Esophagus squamous epithelium (tissue), 5 donors: ENCODE data around the gene COL16A1. TPM values are rescaled to one million over a fixed set of nuclear protein-coding genes. Genes with fewer than 3 reads are reported as not detected.

ENCODE experiments used
- DNase-seq: peaks from one replicate; lab custom pipeline; 2025; lab: John Stamatoyannopoulos, UW
- H3K27ac ChIP-seq, 4 donors: fragments of 200-600 bp; sonication (generic); one replicate each; pipeline ENCODE4 v1.5.1; 2016 to 2019; ENCODE audit warnings: mild to moderate bottlenecking in 1 of 4
- H3K27me3 ChIP-seq, 4 donors: fragments of 200-600 bp; sonication (generic); 1 replicate in 3 of 4; 2 replicates in 1 of 4; pipeline versions ENCODE4 v1.5.1 to v1.6.0; 2017 to 2021; ENCODE audit warnings: antibody characterized with exemption in 1 of 4
- H3K36me3 ChIP-seq, 3 donors: fragments of 200-600 bp; sonication (generic); one replicate each; pipeline ENCODE4 v1.5.1; 2016 to 2019
- H3K4me1 ChIP-seq, 3 donors: fragments of 200-600 bp; sonication (generic); one replicate each; pipeline ENCODE4 v1.5.1; 2017 to 2019
- H3K4me3 ChIP-seq, 4 donors: fragments of 200-600 bp; sonication (generic); 1 replicate in 3 of 4; 2 replicates in 1 of 4; pipeline ENCODE4 v1.5.1; 2016 to 2019; ENCODE audit warnings: mild to moderate bottlenecking in 2 of 4, moderate library complexity in 1 of 4
- H3K9me3 ChIP-seq, 3 donors: fragments of 200-600 bp; sonication (generic); one replicate each; pipeline ENCODE4 v1.5.1; 2016 to 2019
- POLR2A ChIP-seq, 4 donors: fragments of 450-650 bp; IDR thresholded peaks; one replicate each; pipeline ENCODE4 v1.6.1; 2017; ENCODE audit warnings: antibody characterized with exemption in 4 of 4, mild to moderate bottlenecking in 4 of 4, moderate library complexity in 3 of 4
- WGBS, 2 donors: methylation state at CpG; one replicate each; pipeline ENCODE4 v1.1.5; 2018; 5-methylcytosine and 5-hydroxymethylcytosine counted together
- intact Hi-C: fragments of 100-400 bp; cut with DNase I; formaldehyde crosslinking; loops from one replicate; pipeline ENCODE4 v1.15.0; 2022
- total RNA-seq, 4 donors: library from RNA; depleted of rRNA; stranded (reverse); fragments of >200 nt; gene quantifications; one replicate each; pipeline ENCODE4 v1.1.0, GENCODE V29; 2016
- TF ChIP-seq, protein P1 (sequence below), 6 experiments: fragments of 450-650 bp in 4 of 6; fragments of 200-600 bp in 2 of 6; sonication (generic) in 2 of 6; IDR thresholded peaks; one replicate each; pipeline ENCODE4 v1.5.1; 2016 to 2019; ENCODE audit warnings: antibody characterized with exemption in 6 of 6, mild to moderate bottlenecking in 4 of 6, moderate library complexity in 4 of 6
- donor health status: DM: yes; HTN: yes; CAD: no.

COL16A1 gene
- total RNA-seq, 4 donors from 2014 or later: 8.8 to 35.5 (median 16.4) TPM

DNA sequence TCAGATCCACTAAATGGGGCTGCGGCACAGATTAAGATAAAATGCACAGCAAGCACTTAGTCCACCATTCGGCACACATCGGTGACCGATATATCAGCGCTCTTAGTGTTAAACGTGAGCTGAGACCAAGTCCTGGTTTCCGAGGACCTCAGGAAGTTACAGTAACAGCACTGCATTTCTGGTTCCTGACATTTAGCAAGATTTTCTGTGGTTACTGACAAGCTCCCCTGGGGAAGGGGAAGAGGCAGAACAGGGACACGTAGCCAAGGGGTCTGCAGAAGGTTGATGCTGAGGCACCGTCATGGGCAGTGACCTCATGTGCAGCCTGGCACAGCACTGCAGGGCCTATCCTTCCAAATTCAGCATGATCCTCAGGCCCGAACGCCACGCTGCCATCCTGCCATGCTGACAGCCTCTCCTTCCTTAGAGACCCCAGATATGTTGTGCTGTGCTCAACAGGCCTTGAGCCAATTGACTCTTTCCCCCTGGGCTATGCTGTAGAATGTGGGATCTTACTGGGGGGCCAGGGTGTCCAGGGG, 45.8 kb downstream of the COL16A1 start:
- DNase-seq: no peak
- intact Hi-C loops: no loop called here
- H3K27me3 ChIP-seq: no peaks in the 10 kb centered on the region
- H3K27ac ChIP-seq: no peak overlapping the region
- no peak overlapping the region for H3K4me3 ChIP-seq
- no peak for TF ChIP-seq POLR2A (IDR thresholded peaks at IDR 0.05)
- TF ChIP-seq, protein P1, sequence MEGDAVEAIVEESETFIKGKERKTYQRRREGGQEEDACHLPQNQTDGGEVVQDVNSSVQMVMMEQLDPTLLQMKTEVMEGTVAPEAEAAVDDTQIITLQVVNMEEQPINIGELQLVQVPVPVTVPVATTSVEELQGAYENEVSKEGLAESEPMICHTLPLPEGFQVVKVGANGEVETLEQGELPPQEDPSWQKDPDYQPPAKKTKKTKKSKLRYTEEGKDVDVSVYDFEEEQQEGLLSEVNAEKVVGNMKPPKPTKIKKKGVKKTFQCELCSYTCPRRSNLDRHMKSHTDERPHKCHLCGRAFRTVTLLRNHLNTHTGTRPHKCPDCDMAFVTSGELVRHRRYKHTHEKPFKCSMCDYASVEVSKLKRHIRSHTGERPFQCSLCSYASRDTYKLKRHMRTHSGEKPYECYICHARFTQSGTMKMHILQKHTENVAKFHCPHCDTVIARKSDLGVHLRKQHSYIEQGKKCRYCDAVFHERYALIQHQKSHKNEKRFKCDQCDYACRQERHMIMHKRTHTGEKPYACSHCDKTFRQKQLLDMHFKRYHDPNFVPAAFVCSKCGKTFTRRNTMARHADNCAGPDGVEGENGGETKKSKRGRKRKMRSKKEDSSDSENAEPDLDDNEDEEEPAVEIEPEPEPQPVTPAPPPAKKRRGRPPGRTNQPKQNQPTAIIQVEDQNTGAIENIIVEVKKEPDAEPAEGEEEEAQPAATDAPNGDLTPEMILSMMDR (IDR thresholded peaks at IDR 0.05): no peak
- H3K36me3 ChIP-seq: peaks cover 0 to 54% (median 0%) of the 10 kb centered on the region in 3 donors
- WGBS, 2 donors: 79 to 87% methylated on average over 5 to 8 of the region's 12 CpGs
- H3K4me1 ChIP-seq: no peaks in the 10 kb centered on the region
- no peaks in the 10 kb centered on the region for H3K9me3 ChIP-seq

DNA sequence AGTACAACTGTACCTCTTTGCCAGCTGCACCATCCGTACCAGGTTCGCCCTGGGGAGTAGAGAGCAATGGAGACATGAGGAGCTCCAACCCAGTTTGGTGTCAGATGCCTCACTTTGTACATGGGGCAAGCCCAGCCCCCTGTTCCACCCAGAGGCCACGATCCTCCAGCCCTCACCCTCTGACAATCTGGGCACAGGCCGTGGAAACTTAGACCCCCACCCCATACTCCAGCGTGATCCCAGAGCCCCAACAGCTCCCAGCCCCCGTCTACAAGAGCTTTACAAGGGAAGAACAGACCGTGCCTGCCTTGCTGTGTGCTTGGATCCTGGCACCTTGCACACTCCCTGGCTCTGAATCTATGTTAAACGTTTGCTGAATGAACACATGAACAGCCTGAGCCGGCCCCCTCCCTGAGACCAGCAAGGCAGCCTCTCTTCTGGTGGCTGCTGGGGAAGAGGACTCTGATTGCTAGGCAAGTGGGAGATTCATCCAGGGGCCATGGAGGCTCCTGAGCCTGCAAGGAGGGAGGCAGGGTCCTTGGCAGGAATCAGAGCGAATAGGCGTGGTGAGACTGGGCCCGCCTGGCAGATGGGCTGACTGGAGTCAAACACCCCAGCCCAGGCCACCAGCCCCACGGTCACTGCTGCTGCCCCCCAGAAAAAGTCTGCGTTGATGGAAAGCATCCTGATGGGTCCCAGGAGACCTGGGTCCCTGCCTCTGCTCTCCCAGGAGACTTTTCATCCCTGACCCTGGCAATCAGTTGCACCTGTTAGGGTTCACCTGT, 46.6 kb downstream of the COL16A1 start:
- intact Hi-C loops: no loop called here
- TF ChIP-seq, protein P1 (IDR thresholded peaks at IDR 0.05): no peak
- Histone ChIP-seq H3K27ac (no peak overlapping the region), H3K36me3 (peaks cover 0 to 61% (median 0%) of the 10 kb centered on the region in 3 donors), H3K27me3 (no peaks in the 10 kb centered on the region), H3K4me3 (no peak overlapping the region), H3K4me1 (no peaks in the 10 kb centered on the region), H3K9me3 (no peaks in the 10 kb centered on the region)
- DNase-seq: no peak
- WGBS, 2 donors: 82 to 87% methylated on average over 3 to 9 of the region's 14 CpGs

DNA sequence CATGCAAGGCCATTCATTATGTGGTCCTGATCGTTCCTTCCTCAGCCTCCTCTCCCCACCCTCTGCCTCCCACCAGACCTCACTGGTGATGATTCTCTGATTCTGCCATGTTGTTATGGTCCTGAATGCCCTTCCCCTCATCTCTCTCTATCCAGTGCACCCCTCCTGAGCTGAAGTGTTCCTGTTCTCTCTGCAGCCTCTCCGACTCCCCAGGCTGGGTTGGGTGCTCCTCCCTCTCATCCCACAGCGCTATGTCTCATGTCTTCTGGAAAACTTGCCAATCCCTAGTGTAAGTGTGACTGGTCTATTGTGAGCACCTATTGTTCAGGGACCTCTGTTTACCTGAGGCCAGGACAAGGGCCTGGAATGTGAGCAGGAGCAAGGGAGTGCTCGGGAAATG, 48.1 kb downstream of the COL16A1 start:
- Histone ChIP-seq H3K27ac (no peak overlapping the region), H3K4me3 (no peak overlapping the region), H3K4me1 (peaks cover 0 to 14% (median 5%) of the 10 kb centered on the region in 3 donors), H3K9me3 (no peaks in the 10 kb centered on the region), H3K36me3 (peaks cover 0 to 55% (median 0%) of the 10 kb centered on the region in 3 donors), H3K27me3 (no peaks in the 10 kb centered on the region)
- 76 to 78% methylated on average over 3 to 4 of the region's 4 CpGs for WGBS, 2 donors
- intact Hi-C loops: no loop called here
- no peak for DNase-seq
- TF ChIP-seq, protein P1 (IDR thresholded peaks at IDR 0.05): no peak
- no peak for TF ChIP-seq POLR2A (IDR thresholded peaks at IDR 0.05)

DNA sequence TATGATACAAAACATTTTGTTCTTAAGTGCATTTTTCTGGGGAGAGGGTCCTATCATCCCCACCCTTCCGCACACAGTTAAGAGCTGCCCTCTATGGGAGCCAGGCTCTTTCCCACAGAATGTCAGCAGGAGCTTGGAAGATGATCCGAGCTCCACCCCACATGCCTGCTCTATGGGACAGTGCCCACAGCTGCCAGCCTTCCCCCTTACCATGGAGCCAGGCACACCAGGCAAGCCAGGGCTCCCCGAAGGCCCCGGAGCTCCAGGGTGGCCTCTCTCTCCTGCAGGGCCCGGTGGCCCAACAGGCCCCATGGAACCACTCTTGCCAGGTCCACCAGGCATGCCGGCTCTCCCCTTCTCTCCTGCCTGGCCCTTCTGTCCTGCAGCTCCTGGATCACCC, 48.7 kb downstream of the COL16A1 start:
- H3K27ac ChIP-seq: no peak overlapping the region
- no peak for DNase-seq
- no peak for TF ChIP-seq POLR2A (IDR thresholded peaks at IDR 0.05)
- TF ChIP-seq, protein P1 (IDR thresholded peaks at IDR 0.05): no peak
- H3K9me3 ChIP-seq: no peaks in the 10 kb centered on the region
- peaks cover 0 to 20% (median 7%) of the 10 kb centered on the region in 3 donors for H3K4me1 ChIP-seq
- 86 to 88% methylated on average over 3 to 5 of the region's 6 CpGs for WGBS, 2 donors
- H3K4me3 ChIP-seq: no peak overlapping the region
- H3K36me3 ChIP-seq: peaks cover 0 to 49% (median 0%) of the 10 kb centered on the region in 3 donors
- H3K27me3 ChIP-seq: no peaks in the 10 kb centered on the region
- intact Hi-C loops: no loop called here

DNA sequence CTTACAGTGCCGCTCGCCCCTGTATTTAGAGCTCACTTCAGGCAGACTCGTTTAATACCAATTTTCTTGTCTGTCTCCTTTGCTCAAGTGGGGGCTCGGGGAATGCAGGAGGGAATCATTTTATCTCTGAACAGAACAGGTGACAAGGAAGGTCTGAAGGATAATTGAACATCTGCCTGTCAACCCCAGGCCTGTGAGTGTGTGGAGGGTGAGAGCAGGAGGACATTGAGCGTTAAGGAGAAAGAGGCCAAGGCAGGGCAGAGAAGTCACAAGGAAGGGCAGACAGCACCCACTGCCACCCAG, 49.4 kb downstream of the COL16A1 start:
- Histone ChIP-seq H3K27ac (no peak overlapping the region), H3K27me3 (no peaks in the 10 kb centered on the region), H3K9me3 (no peaks in the 10 kb centered on the region), H3K4me1 (peaks cover 0 to 25% (median 7%) of the 10 kb centered on the region in 3 donors), H3K36me3 (peaks cover 0 to 44% (median 0%) of the 10 kb centered on the region in 3 donors), H3K4me3 (no peak overlapping the region)
- TF ChIP-seq, protein P1 (IDR thresholded peaks at IDR 0.05): no peak
- no peak for TF ChIP-seq POLR2A (IDR thresholded peaks at IDR 0.05)
- intact Hi-C loops: no loop called here
- 86 to 89% methylated on average over 5 of the region's 5 CpGs for WGBS, 2 donors
- no peak for DNase-seq
